CD4-positive, alpha-beta T cell treated with Interleukin-17A for 1 hour (primary cell): ENCODE measurements around the gene MYO3B.
"Not testable (repeated sequence)": the region's sequence is repeated elsewhere in the genome, so short reads cannot be mapped to it uniquely, and the experiment has no call there.

Experiments used
- DNase-seq: peaks from one replicate; pipeline ENCODE4 v3.0.0-alpha.2; 2020

MYO3B gene

GRCh38 chr2:170263728-170264521, 86.0 kb downstream of the MYO3B start:
- DNase-seq = not testable (repeated sequence)

GRCh38 chr2:170264522-170264860, 86.5 kb downstream of the MYO3B start:
- no peak for DNase-seq

DNA sequence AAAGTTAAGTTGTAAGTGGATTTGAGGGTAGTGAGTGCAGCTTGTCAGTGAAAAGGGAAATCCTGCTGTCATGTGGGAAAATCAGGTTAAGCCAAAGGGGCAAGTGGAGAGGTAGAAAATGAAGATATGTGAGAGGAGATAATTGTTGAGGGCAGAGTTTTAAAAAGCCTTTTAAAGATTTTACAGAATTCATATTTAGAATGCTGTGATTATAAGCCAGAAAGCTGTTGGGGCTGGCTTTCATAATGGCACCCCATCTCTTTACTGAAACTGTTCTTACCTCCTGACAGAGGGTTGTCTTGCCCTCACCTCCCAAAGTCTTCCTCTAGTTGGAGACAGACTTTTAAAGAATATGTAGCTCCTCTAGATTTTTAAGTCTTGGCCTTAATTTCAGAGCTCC, 86.9 kb downstream of the MYO3B start:
- no peak for DNase-seq

GRCh38 chr2:170265321-170265720, 87.4 kb downstream of the MYO3B start:
- DNase-seq = no peak

- DNase-seq = no peak
Observed at GRCh38 chr2:170266358-170266757, 88.4 kb downstream of the MYO3B start.

DNA sequence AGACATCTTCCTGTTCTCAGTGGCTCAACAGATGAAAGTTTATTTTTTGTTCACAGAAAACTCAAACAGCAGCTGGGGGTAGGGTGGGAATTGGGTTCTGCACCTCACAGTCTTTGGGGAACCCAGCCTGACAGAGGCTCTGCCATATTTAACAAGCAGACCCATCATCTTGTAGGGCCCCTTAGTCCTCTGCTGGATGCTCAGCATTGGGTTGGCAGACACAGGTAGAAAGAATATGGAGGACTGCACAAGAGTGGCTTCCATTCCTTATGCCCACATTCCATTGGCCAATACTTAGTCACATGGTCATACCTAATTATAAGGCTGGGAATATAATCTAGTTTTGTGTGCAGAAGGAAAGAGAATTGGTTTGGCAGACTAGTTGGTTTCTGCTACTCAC, 89.1 kb downstream of the MYO3B start:
- no peak for DNase-seq

GRCh38 chr2:170270278-170270864, 92.4 kb downstream of the MYO3B start:
- no peak for DNase-seq

- DNase-seq = no peak
Observed at GRCh38 chr2:170271340-170271739, 93.4 kb downstream of the MYO3B start.

- no peak for DNase-seq
Observed at GRCh38 chr2:170276056-170276455, 98.1 kb downstream of the MYO3B start.

DNA sequence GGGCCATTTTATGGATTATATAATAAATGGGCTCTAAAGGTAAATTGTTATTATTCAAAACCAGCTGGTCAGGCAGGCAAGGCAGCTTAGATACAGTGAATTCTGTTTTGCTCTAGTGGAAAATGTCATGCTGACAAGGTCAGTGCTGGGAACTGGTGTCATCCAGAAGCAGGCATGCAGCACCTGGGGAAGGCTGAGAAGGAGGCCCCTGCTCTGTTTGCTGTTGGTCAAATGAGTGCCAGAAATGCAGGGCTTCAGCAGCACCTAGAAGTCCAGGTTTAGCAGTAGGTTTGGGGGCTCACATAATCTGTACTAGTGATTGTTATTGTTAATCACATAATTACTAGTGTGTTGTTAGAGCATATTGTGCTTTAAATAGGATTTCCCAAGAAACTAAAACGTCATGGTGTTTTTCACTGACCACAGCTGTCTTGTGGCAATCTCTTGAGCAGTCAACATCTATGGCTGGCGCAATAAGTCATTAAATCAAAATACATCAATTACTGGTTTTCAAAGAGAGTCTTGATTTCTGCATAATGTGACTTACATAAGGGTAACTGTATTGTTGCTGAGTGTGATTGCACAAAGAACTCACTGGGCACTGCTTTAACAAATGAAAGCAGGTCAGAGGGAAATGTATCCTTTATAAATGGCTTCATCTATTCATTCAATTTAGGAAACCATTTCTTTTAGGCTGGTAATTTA, 99.1 kb downstream of the MYO3B start:
- DNase-seq = no peak

- no peak for DNase-seq
Observed at GRCh38 chr2:170277951-170278350, 100.0 kb downstream of the MYO3B start.

- not testable (repeated sequence) for DNase-seq
Observed at GRCh38 chr2:170279615-170280014, 101.7 kb downstream of the MYO3B start.

- no peak for DNase-seq
Observed at GRCh38 chr2:170282851-170283250, 104.9 kb downstream of the MYO3B start.

- no peak for DNase-seq
Observed at GRCh38 chr2:170284205-170284604, 106.3 kb downstream of the MYO3B start.

DNA sequence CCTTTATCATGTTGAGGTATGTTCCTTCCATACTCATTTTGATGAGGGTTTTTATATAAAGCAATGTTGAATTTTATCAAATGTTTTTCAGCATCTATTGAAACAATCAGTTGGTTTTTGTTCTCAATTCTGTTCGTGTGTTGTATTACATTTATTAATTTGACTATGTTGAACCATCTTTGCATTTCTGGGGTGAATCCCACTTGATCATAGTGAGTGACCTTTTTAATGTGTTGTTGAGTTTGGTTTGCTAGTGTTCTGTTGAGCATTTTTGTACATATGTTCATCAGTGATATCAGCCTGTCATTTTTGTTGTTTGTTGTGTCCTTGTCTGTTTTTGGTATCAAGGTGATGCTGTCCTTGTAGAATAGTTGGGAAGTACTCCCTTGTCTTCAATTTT, 110.9 kb downstream of the MYO3B start:
- DNase-seq = no peak

GRCh38 chr2:170291474-170291873, 113.5 kb downstream of the MYO3B start:
- no peak for DNase-seq

GRCh38 chr2:170292415-170292814, 114.5 kb downstream of the MYO3B start:
- no peak for DNase-seq

DNA sequence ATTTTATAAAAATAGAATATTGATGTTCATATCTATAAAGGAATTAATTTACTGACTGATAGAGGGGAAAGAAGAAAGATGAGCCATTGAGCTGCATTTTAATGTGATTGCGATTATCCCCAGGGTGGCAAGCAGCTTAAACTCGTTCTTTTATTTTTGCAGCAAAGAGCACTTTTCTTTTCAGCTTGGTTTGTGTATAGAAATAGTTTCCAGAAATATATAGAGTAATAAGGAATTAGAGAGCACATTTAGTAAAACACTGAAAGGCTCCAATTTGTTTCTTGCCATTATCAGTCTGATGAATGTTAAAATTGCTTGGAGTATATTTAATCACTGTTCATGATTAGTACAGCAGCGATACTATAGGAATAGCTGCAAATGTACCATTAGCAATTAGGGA, 119.5 kb downstream of the MYO3B start:
- no peak for DNase-seq

- DNase-seq = no peak
Observed at GRCh38 chr2:170298115-170298514, 120.2 kb downstream of the MYO3B start.

DNA sequence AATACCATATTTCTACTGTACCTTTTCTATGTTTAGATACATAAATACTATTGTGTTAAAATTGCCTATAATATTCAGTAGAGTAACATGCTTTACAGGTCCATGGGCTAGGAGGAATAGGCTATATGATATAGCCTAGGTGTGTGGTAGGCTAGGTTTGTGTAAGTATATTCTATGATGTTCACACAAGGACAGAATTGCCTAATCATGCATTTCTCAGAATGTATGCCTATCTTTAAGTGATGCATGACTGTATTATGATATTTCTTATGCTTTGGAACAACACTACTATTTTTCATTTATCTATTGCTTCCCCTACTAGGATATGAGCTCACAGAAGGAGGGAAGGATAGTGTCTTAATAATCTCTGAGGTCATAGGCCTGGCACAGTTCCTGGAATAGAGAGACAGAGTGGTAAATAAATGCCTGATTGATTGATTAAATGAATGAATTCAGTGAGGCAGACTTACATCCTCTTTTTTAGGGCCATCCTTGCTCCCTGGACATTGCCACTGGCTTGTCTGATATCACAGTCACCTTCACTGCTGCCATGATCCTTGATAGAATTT, 121.0 kb downstream of the MYO3B start:
- DNase-seq = no peak

DNA sequence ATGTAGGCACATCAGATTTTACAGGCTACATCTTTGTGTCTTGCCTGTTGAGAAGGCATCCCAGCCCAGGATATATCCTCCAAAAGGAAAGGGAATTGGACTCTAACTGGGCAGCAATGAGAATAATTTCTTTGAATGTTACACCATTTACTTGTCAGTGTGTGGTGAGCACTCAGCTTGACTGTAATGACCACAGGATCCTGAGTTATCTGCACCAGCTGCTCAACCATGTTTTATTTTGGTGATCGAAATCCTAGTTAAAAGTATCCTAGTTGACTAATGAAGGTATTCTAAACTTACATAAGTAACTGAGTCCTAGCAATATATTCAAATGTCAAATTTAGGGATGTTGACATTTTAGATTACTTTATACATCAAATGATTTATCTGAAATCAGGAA, 123.0 kb downstream of the MYO3B start:
- DNase-seq = no peak

GRCh38 chr2:170301626-170302025, 123.7 kb downstream of the MYO3B start:
- peak; percentile 2 for DNase-seq

GRCh38 chr2:170305711-170306110, 127.8 kb downstream of the MYO3B start:
- DNase-seq = no peak
